Activated naive CD8-positive, alpha-beta T cell treated with anti-CD3 and anti-CD28 coated beads for 36 hours (primary cell): ENCODE results near the gene ADGRG7. TPM values are rescaled to one million over a fixed set of nuclear protein-coding genes. Genes with fewer than 3 reads are reported as not detected.

ENCODE experiments used
- DNase-seq: peaks from one replicate; pipeline ENCODE4 v3.0.0; 2021
- H3K27ac Mint-ChIP-seq: one replicate; pipeline ENCODE4 v1.8.0; 2022; ENCODE audit warnings: mild to moderate bottlenecking, moderate library complexity, mixed read lengths
- H3K27me3 Mint-ChIP-seq: one replicate; pipeline ENCODE4 v1.8.0; 2022; ENCODE audit warnings: mild to moderate bottlenecking, mixed read lengths
- H3K36me3 Mint-ChIP-seq: one replicate; pipeline ENCODE4 v1.8.0; 2021; ENCODE audit warnings: mild to moderate bottlenecking, mixed read lengths
- H3K4me1 Mint-ChIP-seq: one replicate; pipeline ENCODE4 v1.8.0; 2021; ENCODE audit warnings: mixed read lengths
- H3K4me3 Mint-ChIP-seq: one replicate; pipeline ENCODE4 v1.8.0; 2022; ENCODE audit warnings: mild to moderate bottlenecking, moderate library complexity, mixed read lengths
- H3K9me3 Mint-ChIP-seq: one replicate; pipeline ENCODE4 v1.8.0; 2022; ENCODE audit warnings: mixed read lengths
- total RNA-seq, 2 experiments: library from RNA; stranded (reverse); gene quantifications; one replicate each; pipeline ENCODE4 v1.2.3, GENCODE V29; 2021

ADGRG7 gene
- total RNA-seq, 2 experiments from 2014 or later, result not detected

DNA sequence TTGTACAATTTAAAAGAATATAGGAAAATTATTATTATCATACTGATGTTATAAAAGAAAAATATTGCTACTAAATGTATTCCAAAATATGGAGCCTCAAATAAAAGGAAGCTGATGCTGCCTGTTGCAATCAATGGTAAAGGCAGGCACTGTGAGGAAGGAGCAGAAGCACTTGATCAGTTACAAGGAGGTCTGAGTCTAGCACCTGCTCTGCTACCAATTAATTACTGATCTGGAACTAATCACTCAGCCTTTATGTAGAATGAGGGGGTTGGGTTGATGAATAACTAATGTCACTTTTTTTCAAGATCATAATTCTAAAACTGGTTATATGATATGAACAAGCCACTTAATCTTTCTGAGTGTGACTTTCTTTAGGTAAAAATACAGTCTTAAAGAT, 5.5 kb downstream of the ADGRG7 start:
- Mint-ChIP-seq H3K27me3 (peaks cover 43% of the 10 kb centered on the region), H3K9me3 (no peaks in the 10 kb centered on the region), H3K27ac (no peak overlapping the region), H3K4me1 (no peaks in the 10 kb centered on the region), H3K4me3 (no peak overlapping the region), H3K36me3 (no peaks in the 10 kb centered on the region)
- no peak for DNase-seq

DNA sequence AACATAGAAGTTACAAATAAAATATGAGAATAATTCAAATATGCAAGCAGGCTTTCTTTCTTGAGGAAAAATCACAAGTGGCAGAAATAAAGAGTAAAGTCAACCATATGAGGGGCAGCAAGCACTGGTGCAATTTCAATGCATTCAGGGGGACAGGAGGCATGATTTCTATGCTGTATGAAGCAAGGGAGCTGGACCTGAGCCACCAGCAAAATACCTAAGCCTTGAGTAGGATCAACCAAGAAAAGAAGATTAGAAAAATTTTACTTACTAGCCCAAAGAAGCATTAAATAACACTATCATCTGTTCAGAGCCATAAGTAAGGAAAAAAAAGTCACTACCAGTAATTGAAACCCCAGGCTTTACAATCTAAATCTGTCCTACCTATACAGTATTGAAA, 6.3 kb downstream of the ADGRG7 start:
- no peak overlapping the region for H3K4me3 Mint-ChIP-seq
- no peaks in the 10 kb centered on the region for H3K4me1 Mint-ChIP-seq
- no peak overlapping the region for H3K27ac Mint-ChIP-seq
- H3K9me3 Mint-ChIP-seq, result no peaks in the 10 kb centered on the region
- no peaks in the 10 kb centered on the region for H3K36me3 Mint-ChIP-seq
- peaks cover 35% of the 10 kb centered on the region for H3K27me3 Mint-ChIP-seq
- no peak for DNase-seq

GRCh38 chr3:100621251-100621650, 11.8 kb downstream of the ADGRG7 start:
- no peak for DNase-seq
- Mint-ChIP-seq H3K4me1 (no peaks in the 10 kb centered on the region), H3K9me3 (peaks cover 8% of the 10 kb centered on the region), H3K27ac (no peak overlapping the region), H3K36me3 (no peaks in the 10 kb centered on the region), H3K27me3 (peaks cover 14% of the 10 kb centered on the region), H3K4me3 (no peak overlapping the region)

DNA sequence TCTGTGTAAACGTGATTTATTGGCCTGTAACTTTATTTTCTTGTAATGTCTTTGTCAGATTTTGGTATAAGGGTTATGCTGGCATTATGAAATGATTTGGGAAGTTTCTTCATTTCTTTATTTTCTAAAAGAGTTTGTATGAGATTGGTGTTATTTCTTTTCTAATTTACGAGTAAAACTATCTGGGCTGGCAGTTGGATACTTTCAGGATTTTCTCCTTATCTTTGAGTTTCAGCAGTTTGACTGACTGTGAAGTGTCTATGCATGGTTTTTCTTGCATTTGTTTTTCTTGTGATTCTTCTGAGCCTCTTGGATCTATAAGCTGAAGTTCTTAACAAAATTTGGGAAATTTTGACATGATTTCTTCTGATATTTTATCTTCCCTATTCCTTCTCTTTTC, 18.1 kb downstream of the ADGRG7 start:
- peaks cover 19% of the 10 kb centered on the region for H3K27me3 Mint-ChIP-seq
- no peak for DNase-seq
- no peaks in the 10 kb centered on the region for H3K36me3 Mint-ChIP-seq
- no peaks in the 10 kb centered on the region for H3K4me1 Mint-ChIP-seq
- peaks cover 8% of the 10 kb centered on the region for H3K9me3 Mint-ChIP-seq
- H3K27ac Mint-ChIP-seq, result no peak overlapping the region
- H3K4me3 Mint-ChIP-seq, result no peak overlapping the region

DNA sequence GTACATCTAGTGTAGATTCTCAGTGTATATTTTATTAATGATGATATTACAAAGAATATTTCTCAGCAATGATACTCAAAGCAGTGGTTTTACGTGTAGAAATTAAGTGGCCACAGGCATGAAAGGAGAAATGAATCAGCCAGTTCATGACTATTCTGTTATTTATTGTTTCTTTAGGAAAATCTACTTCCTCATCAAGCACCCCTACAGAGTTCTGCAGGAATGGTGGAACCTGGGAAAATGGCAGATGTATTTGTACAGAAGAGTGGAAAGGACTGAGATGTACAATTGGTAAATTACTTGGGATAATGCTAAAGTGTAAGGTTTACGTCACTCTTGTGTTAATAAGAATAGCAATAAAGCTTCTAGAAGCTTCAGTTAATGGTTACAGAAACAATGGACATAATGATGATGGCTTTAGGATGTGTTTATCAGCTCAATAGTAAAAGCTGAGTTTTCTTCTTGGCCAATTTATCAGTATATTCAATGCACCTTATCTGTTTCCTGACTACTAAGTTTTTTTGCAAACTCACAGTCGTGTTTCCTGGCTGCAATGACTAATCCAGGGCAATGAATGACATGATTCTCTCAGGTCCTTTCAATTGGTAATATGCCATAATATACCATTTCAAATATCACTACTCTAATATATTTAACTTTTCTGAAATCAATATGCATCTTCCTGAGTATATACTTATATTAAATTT, 20.2 kb downstream of the ADGRG7 start:
- no peak for DNase-seq
- no peak overlapping the region for H3K27ac Mint-ChIP-seq
- no peaks in the 10 kb centered on the region for H3K36me3 Mint-ChIP-seq
- H3K4me3 Mint-ChIP-seq, result no peak overlapping the region
- peaks cover 22% of the 10 kb centered on the region for H3K27me3 Mint-ChIP-seq
- H3K4me1 Mint-ChIP-seq, result peaks cover under 1% of the 10 kb centered on the region
- peaks cover 2% of the 10 kb centered on the region for H3K9me3 Mint-ChIP-seq

DNA sequence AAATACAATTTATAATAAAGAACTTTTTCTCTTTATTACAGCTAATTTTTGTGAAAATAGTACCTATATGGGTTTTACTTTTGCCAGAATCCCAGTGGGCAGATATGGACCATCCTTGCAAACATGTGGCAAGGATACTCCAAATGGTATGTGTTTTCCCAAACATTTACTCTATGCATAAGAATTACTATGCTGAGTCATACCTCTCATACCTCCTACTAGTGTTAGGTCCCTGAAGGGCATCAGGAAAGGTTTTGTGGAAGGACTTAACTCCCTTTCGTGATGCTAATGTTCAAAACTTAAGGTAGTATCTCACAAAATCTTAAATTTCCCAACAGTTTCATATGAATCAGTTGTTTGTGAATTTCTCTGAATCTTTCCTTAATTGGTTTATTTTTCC, 21.3 kb downstream of the ADGRG7 start:
- no peak for DNase-seq
- Mint-ChIP-seq H3K4me1 (peaks cover 2% of the 10 kb centered on the region), H3K4me3 (no peak overlapping the region), H3K36me3 (no peaks in the 10 kb centered on the region), H3K27me3 (peaks cover 24% of the 10 kb centered on the region), H3K27ac (no peak overlapping the region), H3K9me3 (no peaks in the 10 kb centered on the region)

DNA sequence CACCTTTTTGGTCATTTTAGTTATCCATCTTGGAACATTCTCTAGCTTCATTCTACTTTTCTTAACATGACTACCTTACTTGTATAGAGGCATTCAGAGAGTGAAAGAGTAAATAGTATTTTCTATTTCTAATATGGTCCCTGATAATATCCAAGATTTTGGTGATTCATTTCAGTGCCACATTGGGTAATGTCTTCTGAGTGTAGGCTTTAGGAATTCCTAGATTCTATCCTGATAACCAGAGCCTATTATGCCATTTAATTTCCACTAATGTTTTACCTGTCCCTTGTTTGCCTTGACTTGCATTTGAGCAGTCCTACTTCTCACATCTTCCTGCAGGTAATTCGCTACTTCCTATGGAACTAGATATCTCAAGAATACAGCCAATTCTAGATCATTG, 21.8 kb downstream of the ADGRG7 start:
- DNase-seq, result no peak
- Mint-ChIP-seq H3K9me3 (no peaks in the 10 kb centered on the region), H3K4me1 (peaks cover 2% of the 10 kb centered on the region), H3K27me3 (peaks cover 24% of the 10 kb centered on the region), H3K36me3 (no peaks in the 10 kb centered on the region), H3K4me3 (no peak overlapping the region), H3K27ac (no peak overlapping the region)

DNA sequence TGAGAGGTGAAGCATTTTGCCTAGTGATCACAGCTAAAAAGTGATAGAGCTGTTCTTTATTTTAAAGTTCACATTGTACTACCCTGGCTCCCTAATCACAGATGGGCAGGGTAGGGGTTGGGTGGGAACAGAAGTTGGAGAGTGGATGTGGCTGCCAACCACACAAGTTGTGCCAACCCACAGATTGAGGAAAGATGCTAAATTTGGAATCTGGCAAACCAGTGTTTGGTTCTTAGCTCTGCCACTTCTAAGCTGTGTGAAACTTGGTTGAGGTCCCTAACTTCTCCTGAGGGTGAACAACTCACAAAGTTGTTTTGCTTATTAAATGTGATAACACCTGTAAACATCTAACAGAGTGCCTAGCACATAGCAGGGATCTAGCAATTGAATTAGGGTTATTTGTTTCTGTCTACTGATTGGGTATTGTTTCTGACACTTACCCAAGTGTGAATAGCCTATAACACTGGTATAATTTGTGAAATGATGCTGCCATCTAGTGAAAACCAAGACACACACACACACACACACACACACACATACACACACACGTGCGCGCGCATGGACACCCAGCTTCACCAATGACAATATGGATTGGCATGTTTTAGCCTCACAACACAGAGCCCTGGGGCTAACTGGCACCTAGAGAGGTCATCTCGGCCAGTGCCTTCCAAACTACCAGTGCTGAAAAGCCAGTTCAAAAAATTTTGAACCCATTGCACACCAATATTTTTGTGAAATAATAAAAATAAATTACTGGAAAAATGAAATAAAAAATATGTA, 25.3 kb downstream of the ADGRG7 start:
- H3K27me3 Mint-ChIP-seq, result peaks cover 24% of the 10 kb centered on the region
- H3K27ac Mint-ChIP-seq, result no peak overlapping the region
- H3K9me3 Mint-ChIP-seq, result no peaks in the 10 kb centered on the region
- DNase-seq, result peak; percentile 25
- H3K4me1 Mint-ChIP-seq, result peaks cover 2% of the 10 kb centered on the region
- H3K36me3 Mint-ChIP-seq, result no peaks in the 10 kb centered on the region
- H3K4me3 Mint-ChIP-seq, result no peak overlapping the region

- Mint-ChIP-seq H3K27ac (no peak overlapping the region), H3K27me3 (peaks cover 28% of the 10 kb centered on the region), H3K9me3 (no peaks in the 10 kb centered on the region), H3K4me1 (peaks cover 2% of the 10 kb centered on the region), H3K36me3 (no peaks in the 10 kb centered on the region), H3K4me3 (no peak overlapping the region)
- no peak for DNase-seq
These were observed 25.9 kb downstream of the ADGRG7 start for GRCh38 chr3:100635273-100635701.

DNA sequence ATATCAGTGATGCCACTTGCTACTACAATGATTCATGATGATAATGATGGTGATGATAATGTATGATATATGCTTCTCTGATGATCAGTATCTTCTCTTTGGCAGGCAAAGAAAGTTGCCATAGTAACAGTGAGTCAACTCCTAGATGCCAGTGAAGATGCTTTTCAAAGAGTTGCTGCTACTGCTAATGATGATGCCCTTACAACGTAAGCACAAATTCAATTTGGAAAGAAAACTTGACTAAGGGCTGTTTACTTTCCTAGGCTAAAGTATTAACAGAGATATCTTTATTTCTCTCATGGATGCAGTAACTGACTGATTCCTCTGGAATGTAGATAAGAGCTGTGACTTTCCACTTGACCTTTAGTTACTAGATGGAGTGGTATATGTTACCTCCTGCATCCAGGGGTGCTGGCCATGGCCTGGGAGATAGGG, 27.8 kb downstream of the ADGRG7 start:
- DNase-seq, result no peak
- Mint-ChIP-seq H3K27me3 (peaks cover 28% of the 10 kb centered on the region), H3K9me3 (no peaks in the 10 kb centered on the region), H3K4me3 (no peak overlapping the region), H3K4me1 (peaks cover 9% of the 10 kb centered on the region), H3K36me3 (no peaks in the 10 kb centered on the region), H3K27ac (no peak overlapping the region)

GRCh38 chr3:100640633-100641032, 31.2 kb downstream of the ADGRG7 start:
- H3K4me1 Mint-ChIP-seq, result peaks cover 8% of the 10 kb centered on the region
- peaks cover 19% of the 10 kb centered on the region for H3K27me3 Mint-ChIP-seq
- H3K36me3 Mint-ChIP-seq, result no peaks in the 10 kb centered on the region
- no peak overlapping the region for H3K4me3 Mint-ChIP-seq
- DNase-seq, result no peak
- H3K9me3 Mint-ChIP-seq, result no peaks in the 10 kb centered on the region
- no peak overlapping the region for H3K27ac Mint-ChIP-seq

DNA sequence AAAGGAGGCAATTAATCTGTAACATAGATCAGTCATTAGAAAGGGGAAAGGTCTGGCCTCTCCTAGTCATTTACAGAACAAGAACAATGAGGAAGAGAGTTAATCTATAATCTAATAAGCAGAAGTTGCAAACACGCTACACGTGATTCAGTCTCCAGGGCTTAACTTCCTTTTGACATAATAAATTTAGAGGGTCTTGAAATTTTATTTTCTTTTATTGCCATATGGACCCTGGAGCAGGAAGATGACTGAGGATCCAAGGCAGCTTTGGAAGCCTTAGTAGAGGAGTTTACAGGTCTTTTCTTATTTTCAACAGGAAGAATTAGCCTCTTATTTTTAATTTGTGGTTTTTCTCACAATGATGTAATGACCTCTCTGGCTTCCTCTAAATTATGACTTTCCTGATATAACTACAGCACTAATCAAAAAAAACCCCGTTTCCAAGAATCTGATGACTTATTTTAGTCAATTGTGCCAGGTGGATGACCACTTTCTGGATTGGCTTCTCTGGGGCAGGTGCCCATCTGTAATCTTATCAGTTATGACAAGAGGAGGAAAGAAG, 32.2 kb downstream of the ADGRG7 start:
- H3K9me3 Mint-ChIP-seq, result no peaks in the 10 kb centered on the region
- H3K36me3 Mint-ChIP-seq, result no peaks in the 10 kb centered on the region

GRCh38 chr3:100645913-100646312, 36.5 kb downstream of the ADGRG7 start:
- no peak for DNase-seq
- Mint-ChIP-seq H3K36me3 (no peaks in the 10 kb centered on the region), H3K4me1 (peaks cover 17% of the 10 kb centered on the region), H3K4me3 (no peak overlapping the region), H3K27me3 (no peaks in the 10 kb centered on the region), H3K9me3 (no peaks in the 10 kb centered on the region), H3K27ac (no peak overlapping the region)

More for the DNA sequence above, 32.2 kb downstream of the ADGRG7 start:
- H3K4me3 Mint-ChIP-seq, result no peak overlapping the region
- DNase-seq, result no peak
- no peak overlapping the region for H3K27ac Mint-ChIP-seq
- H3K4me1 Mint-ChIP-seq, result peaks cover 8% of the 10 kb centered on the region
- H3K27me3 Mint-ChIP-seq, result peaks cover 19% of the 10 kb centered on the region

DNA sequence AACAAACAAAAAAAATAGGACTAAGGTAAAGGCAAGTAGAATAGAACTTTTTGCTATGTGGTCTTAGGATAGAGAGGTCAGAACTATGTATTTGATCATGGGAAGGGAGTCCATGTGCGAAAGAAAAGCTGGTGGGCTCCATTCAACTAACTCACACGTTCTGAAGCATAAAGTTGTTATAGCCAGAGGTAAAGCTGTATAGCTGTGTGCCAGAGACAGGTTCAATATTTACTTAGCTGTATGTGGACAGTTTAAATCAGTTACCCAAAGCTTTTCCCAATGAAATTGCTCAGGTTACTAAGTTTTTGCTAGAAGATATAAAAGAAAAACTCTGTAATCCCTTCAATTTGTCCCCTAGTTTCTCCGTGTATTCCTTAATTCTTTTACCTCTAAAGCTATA, 37.8 kb downstream of the ADGRG7 start:
- H3K27me3 Mint-ChIP-seq, result no peaks in the 10 kb centered on the region
- no peak for DNase-seq
- H3K9me3 Mint-ChIP-seq, result no peaks in the 10 kb centered on the region
- H3K27ac Mint-ChIP-seq, result no peak overlapping the region
- H3K36me3 Mint-ChIP-seq, result no peaks in the 10 kb centered on the region
- peaks cover 17% of the 10 kb centered on the region for H3K4me1 Mint-ChIP-seq
- H3K4me3 Mint-ChIP-seq, result no peak overlapping the region

DNA sequence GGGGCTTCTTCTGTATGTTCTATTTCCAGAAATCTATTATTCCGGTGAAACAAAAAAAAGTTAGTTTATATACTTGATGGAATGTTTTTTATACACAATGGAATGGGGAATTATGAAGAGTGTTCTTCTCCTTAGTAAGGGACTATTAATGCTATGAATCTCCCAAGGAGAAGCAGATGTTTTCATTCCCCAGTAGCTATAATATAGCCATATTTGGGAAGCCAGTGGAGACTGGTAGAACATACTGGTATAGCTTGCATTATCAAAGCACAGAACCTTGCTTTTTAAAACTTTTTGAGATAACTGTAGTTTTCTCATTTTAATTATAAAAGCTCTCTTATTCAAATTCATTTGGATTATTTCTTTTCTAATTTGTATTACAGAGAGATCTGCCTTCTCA, 38.3 kb downstream of the ADGRG7 start:
- no peak for DNase-seq
- no peaks in the 10 kb centered on the region for H3K27me3 Mint-ChIP-seq
- no peak overlapping the region for H3K4me3 Mint-ChIP-seq
- H3K4me1 Mint-ChIP-seq, result peaks cover 17% of the 10 kb centered on the region
- no peak overlapping the region for H3K27ac Mint-ChIP-seq
- H3K36me3 Mint-ChIP-seq, result no peaks in the 10 kb centered on the region
- no peaks in the 10 kb centered on the region for H3K9me3 Mint-ChIP-seq
